Posterior vena cava (tissue), 2 donors: ENCODE measurements around the gene COMT. TPM values are rescaled to one million over a fixed set of nuclear protein-coding genes. Genes with fewer than 3 reads are reported as not detected.

Source experiments
- DNase-seq: peaks from one replicate; pipeline ENCODE4 v3.0.0-alpha.2; 2020; ENCODE audit warnings: low spot score
- intact Hi-C, 2 donors: fragments of 100-400 bp; cut with DNase I; formaldehyde crosslinking; loops; one replicate each; pipeline versions ENCODE4 v1.14.1 to v1.14.2; 2022 to 2023
- total RNA-seq, 2 donors: library from RNA; stranded (reverse); fragmentation: NEBNext Ultra II Directional; extraction: Animal tissue kit (Norgen Biotek cat#: 25700); gene quantifications; one replicate each; pipeline ENCODE4 v1.2.1, GENCODE V29; 2021
- donor health status: DM: yes; HTN: yes; CAD: no.
- donor health status: DM: yes; HTN: yes; CAD: no.

COMT gene
- total RNA-seq, 2 donors from 2014 or later, result 81.7 to 95.4 TPM

DNA sequence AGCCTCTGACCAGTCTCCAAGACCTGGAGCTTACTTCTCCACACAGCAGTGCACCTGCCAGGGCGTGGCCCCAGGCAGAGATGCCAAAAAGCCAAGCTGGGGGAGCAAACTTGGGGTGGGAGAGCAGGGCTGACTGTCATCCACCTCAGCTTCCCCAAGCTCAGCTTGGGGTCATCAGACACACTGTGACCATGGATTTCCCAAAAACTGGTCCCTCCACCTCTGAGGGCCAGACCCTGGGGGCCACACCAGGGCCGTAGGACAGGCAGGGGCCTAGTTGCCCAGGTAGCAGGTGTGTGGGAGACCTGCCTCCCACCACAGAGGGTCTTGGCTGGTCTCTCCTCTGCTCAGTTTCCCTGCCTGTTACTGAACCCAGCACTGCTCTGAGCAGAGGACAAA, 44.4 kb downstream of the COMT start:
- intact Hi-C loops, result no loop called here
- DNase-seq, result peak; percentile 34

DNA sequence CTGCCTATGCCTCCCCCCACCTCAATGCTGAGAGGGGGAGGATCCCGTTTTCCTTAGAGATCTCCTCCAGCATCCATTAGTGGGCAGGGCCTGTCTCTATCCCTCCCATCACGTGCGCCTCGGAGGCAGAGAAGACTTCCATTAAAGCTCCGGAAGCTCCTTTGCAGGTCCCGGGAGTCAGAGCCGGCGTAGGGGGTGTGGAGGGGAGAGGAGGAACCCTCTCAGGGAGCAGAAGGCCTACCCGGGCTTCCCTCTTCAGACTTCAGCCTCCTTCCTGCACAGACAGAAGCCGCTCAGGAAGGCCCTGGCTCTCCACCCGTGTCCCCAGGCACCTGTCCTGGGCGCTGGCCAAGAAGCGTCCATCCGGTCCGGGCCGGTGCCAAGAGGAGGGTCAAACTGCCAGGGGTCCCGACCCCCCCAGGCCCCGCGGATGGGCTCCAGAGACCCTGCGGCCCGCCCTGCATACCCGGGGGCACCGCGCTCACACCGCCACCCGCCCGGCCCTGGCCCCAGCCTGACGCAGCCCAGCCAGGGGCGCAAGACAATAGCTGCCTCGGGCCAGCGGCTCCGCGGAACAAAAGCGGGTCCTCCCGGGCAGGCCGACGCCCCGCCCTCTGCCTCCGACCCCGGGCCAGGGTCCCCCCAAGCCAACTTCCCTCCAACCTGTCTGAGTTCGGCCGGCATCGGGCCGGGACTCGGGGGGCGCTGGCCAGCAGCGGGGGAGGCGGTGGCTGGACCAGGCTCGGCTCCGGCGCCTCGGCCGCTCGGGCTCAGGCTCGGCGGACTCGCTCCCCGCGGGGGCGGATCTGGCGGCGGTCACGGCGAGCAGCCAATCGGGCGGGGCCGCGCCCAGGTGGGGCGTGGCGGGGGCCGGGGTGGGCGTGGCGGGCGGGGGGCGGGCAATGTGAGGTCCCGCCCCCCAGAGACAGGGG, 45.1 kb downstream of the COMT start:
- intact Hi-C loops, result no loop called here

DNA sequence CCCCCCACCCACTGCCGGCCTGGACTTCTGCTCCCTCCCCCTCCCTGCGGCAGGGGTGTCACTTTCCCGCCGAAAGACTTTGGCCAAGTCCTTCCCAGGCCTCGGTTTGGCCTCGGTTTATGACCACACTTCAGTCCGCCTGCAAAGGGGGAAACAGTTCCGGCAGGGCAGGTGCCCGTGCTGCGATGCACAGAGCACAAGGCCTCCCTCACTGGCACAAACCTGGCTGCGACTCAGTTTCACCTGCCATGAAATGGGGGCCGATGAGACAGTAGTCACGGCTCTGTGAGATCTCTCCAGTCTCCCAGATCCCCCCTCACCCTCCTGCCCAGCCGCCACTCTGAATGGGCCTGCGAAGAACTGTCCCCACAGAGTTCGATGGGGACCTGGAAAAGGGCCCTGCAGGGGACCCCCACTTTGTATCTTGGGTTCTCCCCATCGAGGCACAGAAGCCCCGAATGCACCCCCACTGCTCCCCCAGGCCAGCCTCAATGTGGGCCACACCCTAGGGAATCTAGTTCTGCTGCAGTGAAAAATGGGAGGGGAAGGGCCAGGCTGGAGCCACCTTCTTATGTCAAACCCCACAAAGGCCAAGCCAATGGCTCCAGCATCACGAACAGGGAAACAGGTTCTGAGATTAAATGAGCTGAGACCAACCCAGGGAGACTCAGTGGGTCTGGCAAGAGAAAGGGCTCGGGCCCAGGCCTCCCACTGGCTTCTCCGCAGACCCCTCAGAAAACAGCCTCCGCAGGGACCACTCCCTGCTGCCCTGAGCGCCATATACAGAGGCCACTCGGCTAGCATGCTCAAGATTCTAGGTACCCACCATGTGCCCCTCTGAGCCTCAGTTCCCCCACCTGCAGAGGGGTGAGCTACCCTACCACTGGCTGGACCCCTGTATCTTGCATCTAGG, 46.1 kb downstream of the COMT start:
- no peak for DNase-seq
- intact Hi-C loops, result no loop called here

More for the DNA sequence above, 45.1 kb downstream of the COMT start:
- DNase-seq, result peak; percentile 93

DNA sequence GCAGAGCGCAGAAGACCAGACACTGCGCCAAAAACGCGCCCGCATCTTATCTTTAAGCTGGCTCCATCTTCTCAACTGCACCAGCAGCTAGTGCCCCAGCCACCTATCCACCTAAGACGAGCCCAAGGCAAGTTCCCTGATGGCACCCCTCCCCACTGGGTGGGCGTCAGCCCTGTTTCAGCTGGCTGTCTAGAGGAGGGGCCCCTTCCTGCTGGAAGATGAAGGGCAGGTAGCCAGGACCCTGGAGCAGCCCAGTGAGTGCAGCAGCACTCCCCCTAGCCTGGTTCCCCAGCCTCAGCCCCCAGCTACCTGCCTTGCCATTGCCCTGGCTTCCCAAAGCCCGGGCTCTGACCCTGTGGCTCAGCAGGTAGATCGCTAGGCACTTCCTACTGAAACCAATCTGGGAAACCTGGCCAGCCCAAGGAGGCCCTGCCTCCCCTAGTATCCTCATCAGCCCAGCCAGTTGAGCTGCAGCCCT, 46.8 kb downstream of the COMT start:
- DNase-seq, result no peak
- intact Hi-C loops, result no loop called here

DNA sequence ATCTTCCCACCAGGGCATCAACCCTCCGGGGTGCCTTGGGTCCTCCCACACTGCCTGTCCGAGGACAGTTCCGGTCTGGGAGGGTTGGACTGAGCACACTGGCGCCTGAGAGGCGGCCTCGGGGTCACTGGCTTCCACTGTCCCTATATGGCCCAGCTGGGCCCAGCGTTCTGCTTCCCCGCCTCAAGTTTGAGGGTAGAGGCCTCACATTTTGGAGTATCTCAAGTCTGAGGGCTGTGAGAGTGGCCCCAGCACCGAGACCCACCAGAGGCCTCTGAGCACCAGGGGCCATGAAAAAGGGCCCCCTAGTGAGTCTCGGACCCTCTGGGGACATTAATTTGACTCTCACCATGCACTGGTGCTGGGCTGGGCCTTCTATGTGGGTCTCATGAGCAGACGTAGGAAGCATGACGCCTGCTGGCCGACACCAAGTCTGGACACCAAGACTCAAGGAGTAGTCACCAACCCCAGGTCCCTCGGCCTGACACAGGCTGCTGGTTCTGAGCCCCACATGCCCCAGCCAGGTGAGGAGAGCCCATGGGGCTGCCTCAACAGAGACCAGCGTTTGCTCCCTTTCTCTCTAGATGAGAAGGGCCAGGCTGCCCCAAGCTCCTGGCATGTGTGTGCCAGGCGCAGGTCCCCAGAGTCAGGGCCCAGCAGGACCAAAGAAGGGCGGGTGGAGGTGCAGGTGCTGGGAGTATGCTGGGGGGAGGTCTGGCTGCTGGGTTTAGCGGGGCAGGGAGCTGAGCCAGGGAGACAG, 47.6 kb downstream of the COMT start:
- peak; percentile 79 for DNase-seq
- intact Hi-C loops, result no loop called here

DNA sequence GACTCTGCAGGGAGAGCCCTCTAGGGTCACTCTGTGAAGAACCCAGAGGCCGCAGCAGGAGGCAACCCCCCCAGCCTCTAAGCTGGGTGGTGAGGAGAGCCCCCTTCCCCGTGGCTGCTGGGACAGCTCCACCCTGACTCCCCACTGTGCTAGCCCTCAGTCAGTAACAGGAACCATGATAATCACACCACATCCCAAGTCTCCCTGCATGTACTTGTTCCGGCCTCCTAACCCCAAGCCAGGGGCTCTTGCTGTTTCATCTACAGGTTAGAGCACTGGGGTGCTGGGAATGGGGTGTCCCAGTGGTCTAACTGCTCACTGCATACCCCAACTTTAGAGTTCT, 48.1 kb downstream of the COMT start:
- DNase-seq, result peak; percentile 75
- intact Hi-C loops, result no loop called here

DNA sequence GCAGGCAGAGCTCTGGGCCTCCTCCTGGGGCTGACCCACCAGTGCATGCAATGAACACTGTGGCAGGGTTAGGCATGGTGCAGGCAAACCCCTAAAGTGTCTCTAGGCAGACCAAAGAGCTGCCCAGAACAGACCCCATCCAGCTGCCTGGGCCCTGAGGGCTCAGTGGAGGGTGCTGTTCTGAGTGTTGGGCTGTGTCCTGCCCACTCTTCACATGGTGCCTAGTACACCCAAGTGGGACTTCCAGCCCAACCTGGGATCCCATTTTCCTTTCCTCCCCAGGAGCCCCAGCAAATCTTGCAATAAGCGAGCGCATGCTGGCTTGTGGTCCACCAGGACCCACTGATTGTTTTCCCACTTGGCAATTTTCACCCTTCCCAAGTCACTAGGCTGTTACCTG, 48.6 kb downstream of the COMT start:
- intact Hi-C loops, result no loop called here
- DNase-seq, result no peak

DNA sequence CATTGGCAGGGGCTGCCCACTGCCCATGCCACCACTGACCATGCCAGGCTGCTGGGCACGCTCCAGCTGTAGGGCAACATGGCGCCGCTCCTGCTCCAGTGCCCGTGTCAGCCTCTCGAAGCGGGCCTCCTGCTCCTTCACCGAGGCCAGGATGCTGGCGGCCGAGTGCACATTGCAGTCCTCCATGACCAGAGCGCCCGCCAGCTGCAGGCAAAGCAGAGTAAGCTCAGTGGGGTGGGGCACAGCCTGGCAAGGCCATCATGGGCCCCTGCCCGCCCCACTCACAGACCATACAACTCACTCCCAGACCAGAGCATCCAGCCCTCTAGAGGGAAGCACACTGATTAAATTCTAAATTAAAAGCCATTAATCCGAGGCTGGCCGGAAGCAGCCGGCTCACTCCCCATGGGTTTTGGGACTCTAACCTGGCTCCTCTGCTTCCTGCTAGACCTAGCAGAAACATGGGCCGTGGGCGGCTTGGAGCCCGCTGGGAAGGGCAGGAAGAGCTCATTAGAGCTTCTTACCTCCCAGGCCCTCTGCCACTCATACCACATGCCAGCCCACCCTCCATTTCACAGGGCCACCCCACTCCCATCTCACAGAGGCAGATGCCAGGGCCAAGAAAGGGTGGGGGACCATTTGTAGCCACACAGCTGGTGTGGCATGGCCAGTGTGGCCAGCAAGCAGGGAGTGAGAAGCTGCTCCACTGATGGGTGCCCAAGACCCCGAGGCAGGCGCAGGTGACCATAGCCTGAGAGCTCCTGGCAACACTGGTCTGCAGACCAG, 49.2 kb downstream of the COMT start:
- DNase-seq, result no peak
- intact Hi-C loops, result no loop called here

DNA sequence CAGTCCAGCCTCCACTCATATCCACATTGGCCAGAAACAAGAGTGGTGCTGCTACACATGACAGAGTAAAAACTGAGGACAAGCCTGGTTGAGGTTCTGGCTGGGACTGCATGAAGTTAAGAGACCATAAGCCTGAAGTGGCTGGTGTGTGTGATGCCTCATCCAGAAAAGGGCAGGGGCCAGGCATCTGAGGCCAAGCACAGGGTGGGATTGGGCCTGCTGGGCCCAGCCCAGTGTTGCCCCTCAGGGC, 49.7 kb downstream of the COMT start:
- intact Hi-C loops, result no loop called here
- no peak for DNase-seq

DNA sequence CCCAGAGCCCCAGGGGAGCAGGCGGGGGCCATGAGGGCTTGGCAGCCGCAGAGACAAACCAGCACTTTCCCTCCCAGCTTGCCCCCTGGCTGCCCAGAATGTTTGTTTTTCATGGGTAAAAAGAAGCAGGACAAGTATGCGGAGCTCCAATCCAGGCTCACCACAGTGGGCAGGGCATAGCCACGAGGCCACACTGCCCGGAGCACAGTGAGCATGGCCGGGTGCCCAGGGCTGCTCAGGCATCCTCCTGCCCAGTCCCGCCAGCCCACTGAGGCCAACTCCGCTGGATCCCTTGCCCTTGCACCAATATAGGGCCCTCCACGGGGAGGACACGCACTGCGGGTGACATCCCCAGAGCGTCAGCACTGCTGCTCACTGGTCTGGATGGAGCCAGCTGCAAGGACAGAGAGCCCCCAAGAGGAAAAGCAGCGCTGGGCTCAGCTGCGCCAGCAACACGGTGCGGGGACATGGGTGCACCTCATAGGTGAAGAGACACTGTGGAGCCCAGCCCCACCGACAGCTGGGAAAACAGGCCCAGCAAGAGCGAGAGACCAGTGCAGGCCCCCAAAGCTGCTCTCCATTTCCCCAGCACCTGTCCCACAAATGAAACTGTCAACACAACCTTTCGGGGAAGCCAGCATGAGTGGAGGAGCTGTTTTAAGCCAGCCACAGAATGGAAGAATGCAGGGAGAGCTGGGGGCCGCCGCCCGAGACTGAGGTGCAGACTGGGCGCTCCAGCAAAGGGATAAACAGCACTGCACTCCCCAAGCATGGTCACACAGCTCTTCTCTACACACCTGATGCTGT, 50.3 kb downstream of the COMT start:
- DNase-seq, result peak; percentile 70
- intact Hi-C loops, result no loop called here

DNA sequence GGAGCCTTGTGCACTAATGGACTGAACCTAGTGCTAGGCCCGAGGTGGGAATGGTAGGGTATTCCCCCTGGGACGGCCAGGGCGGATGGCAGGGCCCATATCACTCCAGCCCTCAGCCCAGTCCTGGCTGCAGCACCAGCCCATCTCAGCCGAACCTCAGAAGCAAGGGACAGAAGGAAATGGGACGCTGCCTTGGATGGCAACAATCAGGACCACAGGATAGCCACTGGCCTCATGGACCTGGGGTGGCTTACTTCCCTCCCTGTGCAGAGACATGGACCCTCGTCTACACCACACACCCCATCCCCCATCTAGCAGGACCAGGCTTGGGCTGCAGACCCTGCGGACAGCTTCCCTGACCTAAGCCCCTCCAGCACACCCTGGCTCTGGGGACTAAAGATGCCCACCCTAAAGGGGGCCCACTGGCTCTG, 50.9 kb downstream of the COMT start:
- intact Hi-C loops, result no loop called here
- DNase-seq, result no peak

DNA sequence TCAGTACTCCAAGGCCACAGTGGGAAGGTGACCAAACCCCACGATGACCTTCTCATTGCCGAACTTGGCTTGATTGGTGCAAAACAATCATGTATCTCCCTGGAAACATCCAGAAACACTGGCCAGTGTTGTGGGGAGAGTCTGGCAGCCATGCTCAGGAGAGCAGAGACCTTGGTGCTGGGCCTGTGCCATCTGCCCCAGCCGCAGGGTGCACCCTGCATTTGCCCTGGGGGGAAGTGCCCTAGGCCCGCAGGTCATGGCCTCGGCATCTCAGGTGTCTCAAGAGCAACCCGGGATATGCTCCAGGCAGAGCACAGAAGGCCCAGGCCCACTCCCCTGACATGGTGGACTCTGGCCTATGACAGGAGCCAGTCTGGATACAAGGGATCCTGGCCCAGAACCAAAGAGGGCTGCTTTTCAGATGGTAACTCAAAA, 51.4 kb downstream of the COMT start:
- DNase-seq, result no peak
- intact Hi-C loops, result no loop called here

DNA sequence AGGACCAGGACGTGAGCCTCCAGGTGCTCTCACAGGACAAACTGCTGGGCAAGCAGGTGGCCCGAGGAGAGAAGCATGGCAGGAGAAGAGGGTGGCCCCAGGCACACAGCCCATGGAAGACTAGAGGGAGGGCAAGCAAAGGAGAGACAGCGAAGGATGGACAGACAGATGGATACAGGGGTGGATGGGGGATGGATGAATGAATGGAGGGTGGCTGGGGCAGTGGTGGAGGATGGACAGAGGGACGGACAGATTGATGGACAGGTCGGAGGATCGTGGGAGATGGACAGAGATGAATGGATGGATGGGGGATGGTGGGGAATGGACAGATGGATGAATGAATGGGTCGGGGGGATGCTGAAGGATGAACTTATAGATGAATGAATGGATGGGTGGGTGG, 52.4 kb downstream of the COMT start:
- DNase-seq, result no peak
- intact Hi-C loops, result no loop called here

DNA sequence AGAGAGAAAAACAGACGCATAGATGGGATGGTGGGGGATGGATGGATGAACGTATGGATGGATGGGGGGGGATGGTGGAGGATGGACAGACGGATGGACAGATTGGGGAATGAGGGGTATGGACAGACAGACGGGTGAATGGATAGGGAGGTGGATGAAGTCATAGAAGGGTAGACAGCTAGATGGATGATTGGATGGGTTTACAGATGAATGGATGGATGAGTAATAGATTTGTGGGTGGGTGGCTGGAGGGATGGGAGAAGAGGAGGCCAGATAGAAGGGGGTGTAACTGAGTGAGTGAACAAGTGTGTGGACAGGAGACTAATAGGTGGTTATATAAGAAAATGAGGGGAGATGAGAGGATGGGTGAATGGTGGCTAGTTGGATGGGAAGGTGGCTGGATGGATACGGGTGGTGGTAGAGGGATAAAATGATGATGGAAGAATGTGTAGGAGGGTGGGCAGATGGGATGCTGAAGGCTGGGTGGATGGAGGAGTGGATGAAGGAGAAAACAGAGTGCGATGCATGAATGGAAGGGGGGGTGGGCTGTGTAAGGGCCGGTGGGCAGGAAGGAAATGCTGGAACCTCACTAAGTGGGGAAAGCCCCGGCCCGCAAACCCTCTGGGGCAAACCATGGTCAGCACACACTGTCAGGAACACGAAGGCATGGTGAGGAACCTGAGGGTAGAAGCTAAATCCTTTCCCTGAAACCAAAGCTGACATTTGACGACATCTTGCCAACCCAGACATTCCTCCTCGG, 53.5 kb downstream of the COMT start:
- intact Hi-C loops, result no loop called here

DNA sequence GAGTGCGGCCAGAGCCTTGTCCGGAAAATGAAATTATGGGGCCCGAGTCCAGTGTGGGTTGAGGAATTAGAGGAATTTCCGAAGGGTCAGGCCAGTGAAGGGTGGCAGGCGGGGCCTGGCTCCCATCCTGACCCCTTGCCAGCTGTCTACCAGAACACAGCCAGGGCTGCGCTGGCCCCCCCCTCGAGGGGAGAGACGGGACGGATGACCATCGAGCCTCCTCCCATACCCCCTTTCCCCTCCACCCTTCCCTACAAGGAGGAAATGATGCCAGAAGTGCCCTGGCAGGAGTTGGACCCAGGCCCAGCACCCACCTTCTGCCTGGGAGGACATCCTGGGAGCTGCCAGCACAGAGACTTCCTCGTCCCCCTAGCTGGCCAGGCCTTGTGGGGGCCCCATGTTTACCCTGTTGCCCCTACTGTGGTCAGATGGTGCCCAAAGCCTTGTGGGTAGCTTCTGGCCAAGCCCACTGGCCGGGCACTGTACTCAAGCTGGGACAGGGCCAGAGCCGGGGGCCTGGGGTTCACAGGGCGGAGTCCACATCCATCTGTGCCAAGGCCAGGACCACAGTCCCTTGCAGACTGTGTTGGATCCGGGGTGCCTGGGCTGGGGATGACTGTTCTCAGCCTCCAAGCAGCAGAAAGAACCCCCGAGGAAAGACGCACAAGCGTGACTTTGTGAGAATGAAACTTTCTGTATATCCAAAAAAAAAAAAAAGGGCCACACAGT, 54.2 kb downstream of the COMT start:
- intact Hi-C loops, result no loop called here
- DNase-seq, result peak; percentile 89

More for the DNA sequence above, 53.5 kb downstream of the COMT start:
- DNase-seq, result peak; percentile 13

DNA sequence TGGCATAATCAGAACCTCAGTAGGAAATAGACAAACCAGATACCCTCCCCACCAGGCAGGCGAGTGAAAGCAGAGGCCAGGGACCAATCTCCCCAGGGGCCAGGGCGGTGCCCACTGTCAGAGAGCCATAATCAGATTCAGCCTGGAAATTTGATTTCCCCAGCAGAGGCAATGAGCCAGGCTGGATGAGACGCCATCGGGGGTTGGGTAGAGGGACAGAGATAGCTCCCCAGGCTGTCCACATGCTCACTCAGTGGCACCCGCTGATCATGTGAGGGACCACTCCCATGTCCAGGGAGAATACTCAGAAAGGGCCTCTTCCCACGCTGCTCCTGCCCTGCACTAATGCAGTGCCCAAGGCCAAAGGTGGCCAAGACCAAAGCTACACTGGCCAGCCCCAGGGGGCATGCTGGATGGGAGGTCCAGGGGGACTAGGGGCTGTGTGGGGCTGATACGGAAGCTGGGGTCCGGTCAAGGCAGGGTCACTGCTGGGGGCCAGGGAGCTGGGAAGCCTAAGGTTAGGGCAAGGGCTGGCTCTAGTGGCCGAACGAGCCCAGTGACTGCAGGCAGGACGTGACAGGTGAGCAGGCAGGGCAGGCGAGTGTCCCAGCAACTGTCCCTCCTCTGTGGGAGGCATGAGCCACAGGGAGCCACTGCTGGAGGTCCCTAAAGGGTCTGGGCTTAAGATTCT, 55.3 kb downstream of the COMT start:
- peak; percentile 79 for DNase-seq
- intact Hi-C loops, result no loop called here
